ENCODE data around the gene PNKD. TPM values are rescaled to one million over a fixed set of nuclear protein-coding genes. Genes with fewer than 3 reads are reported as not detected.

The PNKD gene
- total RNA-seq, 1 donor from 2014 or later = 13.5 TPM

DNA sequence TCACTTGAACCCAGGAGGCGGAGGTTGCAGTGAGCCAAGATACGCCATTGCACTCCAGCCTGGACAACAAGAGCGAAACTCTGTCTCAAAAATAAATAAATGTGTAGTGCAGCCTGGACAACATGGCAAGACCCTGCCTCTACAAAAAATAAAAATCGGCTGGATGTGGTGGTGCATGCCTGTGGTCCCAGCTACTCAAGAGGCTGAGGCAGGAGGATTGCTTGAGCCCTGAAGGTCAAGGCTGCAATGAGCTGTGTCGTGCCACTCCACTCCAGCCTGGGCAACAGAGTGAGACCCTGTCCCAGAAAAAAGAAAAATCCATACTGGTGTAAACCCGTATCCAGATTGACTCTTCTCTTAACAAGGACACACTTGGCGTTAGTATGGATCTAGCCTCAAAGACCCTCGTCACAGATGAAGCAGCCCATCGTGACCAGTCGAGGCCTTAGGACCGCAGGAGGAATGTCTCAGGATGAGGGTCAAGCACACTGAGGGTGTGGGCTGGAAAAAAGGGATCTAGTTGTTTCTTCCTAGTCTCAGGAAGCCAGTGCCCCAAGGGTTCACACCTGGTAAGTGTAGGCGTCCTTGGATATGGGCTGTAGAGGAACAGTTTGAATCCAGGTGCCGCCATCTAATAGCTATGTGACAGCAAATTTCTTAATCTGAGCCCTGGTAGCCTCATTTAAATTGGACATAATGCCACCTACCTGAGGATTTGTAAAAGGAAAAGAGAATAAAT, 13.5 kb upstream of the PNKD start:
- Histone ChIP-seq H3K36me3 (no peaks in the 10 kb centered on the region), H3K9ac (no peak overlapping the region), H3K4me1 (peaks cover 14% of the 10 kb centered on the region), H3F3A (ENCODE audit: low read depth) (peaks cover 28% of the 10 kb centered on the region), H3K9me3 (ENCODE audit: low read depth) (no peaks in the 10 kb centered on the region), H3K4me3 (no peak overlapping the region), H4K20me1 (ENCODE audit: low read depth) (no peaks in the 10 kb centered on the region), H3K4me2 (no peak overlapping the region), H3K79me2 (ENCODE audit: low read depth) (no peaks in the 10 kb centered on the region), H2AFZ (replicated peaks) (no peak overlapping the region), H3K27me3 (no peaks in the 10 kb centered on the region), H3K27ac (no peak overlapping the region)
- TF ChIP-seq, protein P1, sequence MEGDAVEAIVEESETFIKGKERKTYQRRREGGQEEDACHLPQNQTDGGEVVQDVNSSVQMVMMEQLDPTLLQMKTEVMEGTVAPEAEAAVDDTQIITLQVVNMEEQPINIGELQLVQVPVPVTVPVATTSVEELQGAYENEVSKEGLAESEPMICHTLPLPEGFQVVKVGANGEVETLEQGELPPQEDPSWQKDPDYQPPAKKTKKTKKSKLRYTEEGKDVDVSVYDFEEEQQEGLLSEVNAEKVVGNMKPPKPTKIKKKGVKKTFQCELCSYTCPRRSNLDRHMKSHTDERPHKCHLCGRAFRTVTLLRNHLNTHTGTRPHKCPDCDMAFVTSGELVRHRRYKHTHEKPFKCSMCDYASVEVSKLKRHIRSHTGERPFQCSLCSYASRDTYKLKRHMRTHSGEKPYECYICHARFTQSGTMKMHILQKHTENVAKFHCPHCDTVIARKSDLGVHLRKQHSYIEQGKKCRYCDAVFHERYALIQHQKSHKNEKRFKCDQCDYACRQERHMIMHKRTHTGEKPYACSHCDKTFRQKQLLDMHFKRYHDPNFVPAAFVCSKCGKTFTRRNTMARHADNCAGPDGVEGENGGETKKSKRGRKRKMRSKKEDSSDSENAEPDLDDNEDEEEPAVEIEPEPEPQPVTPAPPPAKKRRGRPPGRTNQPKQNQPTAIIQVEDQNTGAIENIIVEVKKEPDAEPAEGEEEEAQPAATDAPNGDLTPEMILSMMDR (IDR thresholded peaks at IDR 0.05) = no peak
- TF ChIP-seq EZH2phosphoT487 (IDR thresholded peaks at IDR 0.05) = no peak
- TF ChIP-seq EZH2 (IDR thresholded peaks at IDR 0.05) = no peak
- H3K27me3 Mint-ChIP-seq (ENCODE audit: insufficient read depth, low read depth) = peaks cover 3% of the 10 kb centered on the region
- H3K9me3 Mint-ChIP-seq = no peaks in the 10 kb centered on the region
- no peak overlapping the region for H3K4me3 Mint-ChIP-seq
- peaks cover 27% of the 10 kb centered on the region for H3K4me1 Mint-ChIP-seq
- H3K36me3 Mint-ChIP-seq = peaks cover 10% of the 10 kb centered on the region
- no peak for DNase-seq (ENCODE audit: low spot score)
- no peak overlapping the region for H3K27ac Mint-ChIP-seq

DNA sequence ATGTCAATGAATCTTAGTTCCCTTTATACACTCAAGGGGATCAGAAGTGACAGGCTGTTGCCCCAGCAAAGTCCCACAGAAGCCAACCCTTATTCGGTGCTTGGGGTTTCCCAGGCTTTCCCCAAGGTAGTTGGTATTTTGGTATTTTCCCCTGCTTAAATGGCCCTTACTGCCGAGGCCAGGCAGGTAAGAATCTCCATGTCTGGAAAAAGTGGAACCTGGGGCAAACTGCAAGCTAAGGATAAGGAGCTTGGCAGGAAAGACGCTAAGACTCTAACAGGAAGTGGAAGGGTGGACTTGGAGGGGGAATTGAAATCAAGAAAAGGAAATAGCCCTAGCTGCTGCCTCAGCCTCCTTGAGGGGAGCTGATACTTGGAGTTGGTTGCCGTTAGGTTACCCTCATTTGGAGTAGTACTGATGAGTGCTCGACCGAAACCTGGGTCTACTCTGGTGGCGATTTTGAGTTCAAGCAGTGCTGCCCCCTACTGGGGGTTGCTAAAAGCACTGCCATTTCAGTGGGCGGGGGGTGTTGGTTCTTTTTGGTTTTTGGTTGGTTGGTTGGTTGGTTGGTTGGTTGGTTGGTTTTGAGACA, 12.8 kb upstream of the PNKD start:
- peak; percentile 70 for DNase-seq (ENCODE audit: low spot score)
- no peak overlapping the region for H3K27ac ChIP-seq
- Mint-ChIP-seq H3K4me1 (peaks cover 32% of the 10 kb centered on the region), H3K27ac (no peak overlapping the region), H3K36me3 (peaks cover 10% of the 10 kb centered on the region), H3K4me3 (no peak overlapping the region), H3K27me3 (ENCODE audit: insufficient read depth, low read depth) (peaks cover 3% of the 10 kb centered on the region), H3K9me3 (no peaks in the 10 kb centered on the region)
- TF ChIP-seq EZH2phosphoT487 (IDR thresholded peaks at IDR 0.05) = no peak
- TF ChIP-seq, protein P1 (IDR thresholded peaks at IDR 0.05) = peak; percentile 74
- no peak overlapping the region for H2AFZ ChIP-seq (replicated peaks)
- no peaks in the 10 kb centered on the region for H3K36me3 ChIP-seq
- H3K79me2 ChIP-seq (ENCODE audit: low read depth) = no peaks in the 10 kb centered on the region
- peaks cover 28% of the 10 kb centered on the region for H3F3A ChIP-seq (ENCODE audit: low read depth)
- H3K4me2 ChIP-seq = no peak overlapping the region
- H3K9me3 ChIP-seq (ENCODE audit: low read depth) = no peaks in the 10 kb centered on the region
- H3K9ac ChIP-seq = no peak overlapping the region
- no peaks in the 10 kb centered on the region for H4K20me1 ChIP-seq (ENCODE audit: low read depth)
- H3K27me3 ChIP-seq = no peaks in the 10 kb centered on the region
- H3K4me1 ChIP-seq = peaks cover 14% of the 10 kb centered on the region
- H3K4me3 ChIP-seq = no peak overlapping the region

DNA sequence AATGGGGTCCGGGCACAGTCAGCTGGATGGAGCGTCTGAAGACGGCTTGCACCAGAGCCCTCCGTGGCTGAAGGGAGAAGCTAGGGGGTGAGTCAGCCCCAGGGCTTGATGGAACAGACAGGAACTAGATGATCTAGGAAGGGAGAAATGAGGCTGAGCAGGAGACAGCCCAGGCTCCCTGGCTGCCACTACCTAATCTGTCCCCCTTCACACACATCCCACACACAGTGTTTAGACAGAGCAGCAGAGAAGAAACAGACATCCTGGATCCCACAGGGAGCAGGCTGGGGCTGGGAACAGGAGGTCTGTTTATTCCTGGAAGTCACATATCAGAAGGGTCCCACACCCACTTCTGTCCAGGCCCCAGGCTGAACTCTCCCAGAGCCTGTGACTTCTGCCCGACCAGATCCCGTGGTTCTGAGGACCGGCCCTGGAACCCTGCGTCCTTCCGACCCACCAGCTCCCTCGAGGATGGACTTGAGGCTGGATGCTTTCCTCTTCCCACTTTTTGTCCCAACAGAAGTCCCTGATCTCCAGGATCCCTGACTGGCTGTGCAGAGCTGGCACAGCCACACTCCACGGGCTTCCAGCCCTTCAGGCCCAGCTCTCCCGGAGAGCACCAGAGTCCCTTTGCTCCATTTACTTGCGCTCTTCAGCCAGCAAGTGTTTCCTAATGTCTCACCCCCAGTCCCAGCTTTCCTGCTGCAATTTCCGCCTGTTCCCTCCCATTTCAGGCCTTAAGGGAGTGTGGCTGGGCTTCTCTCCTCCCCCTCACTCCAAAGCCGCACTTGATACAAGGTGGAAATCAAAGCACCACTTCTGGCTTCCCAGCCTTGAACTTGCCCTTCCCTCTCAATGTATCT, 11.0 kb upstream of the PNKD start:
- H3K4me3 ChIP-seq = no peak overlapping the region
- H3K27me3 ChIP-seq = no peaks in the 10 kb centered on the region
- peaks cover 14% of the 10 kb centered on the region for H3K4me1 ChIP-seq
- peaks cover 5% of the 10 kb centered on the region for H3K36me3 Mint-ChIP-seq
- no peaks in the 10 kb centered on the region for H3K79me2 ChIP-seq (ENCODE audit: low read depth)
- no peaks in the 10 kb centered on the region for H4K20me1 ChIP-seq (ENCODE audit: low read depth)
- H3K4me3 Mint-ChIP-seq = no peak overlapping the region
- no peak overlapping the region for H3K9ac ChIP-seq
- no peak overlapping the region for H3K4me2 ChIP-seq
- no peak for DNase-seq (ENCODE audit: low spot score)
- no peak overlapping the region for H2AFZ ChIP-seq (replicated peaks)
- H3K4me1 Mint-ChIP-seq = peaks cover 34% of the 10 kb centered on the region
- peaks cover 3% of the 10 kb centered on the region for H3K27me3 Mint-ChIP-seq (ENCODE audit: insufficient read depth, low read depth)
- TF ChIP-seq, protein P1 (IDR thresholded peaks at IDR 0.05) = no peak
- no peak for TF ChIP-seq EZH2phosphoT487 (IDR thresholded peaks at IDR 0.05)
- TF ChIP-seq EZH2 (IDR thresholded peaks at IDR 0.05) = no peak
- H3K27ac Mint-ChIP-seq = peak overlapping the region; percentile 96
- H3K9me3 ChIP-seq (ENCODE audit: low read depth) = no peaks in the 10 kb centered on the region
- no peak overlapping the region for H3K27ac ChIP-seq
- H3F3A ChIP-seq (ENCODE audit: low read depth) = peaks cover 28% of the 10 kb centered on the region
- H3K36me3 ChIP-seq = no peaks in the 10 kb centered on the region
- H3K9me3 Mint-ChIP-seq = no peaks in the 10 kb centered on the region

All from neural progenitor cell (in vitro differentiated cells).